HepG2 (cell line): ENCODE data around the gene TJP3. TPM values are rescaled to one million over a fixed set of nuclear protein-coding genes. Genes with fewer than 3 reads are reported as not detected.

ENCODE experiments used
- ATAC-seq: fragments of 200-7000 bp; cut with Tn5 transposase; 3 replicates; pipeline ENCODE4 v1.9.1; 2020; ENCODE audit warnings: mild to moderate bottlenecking, moderate library complexity
- BruUV-seq: library from RNA; stranded (reverse); fragments of 400-500 nt; replicated peaks from 2 replicates; lab custom pipeline; 2021; lab: Mats Ljungman, UMichigan
- CTCF ChIA-PET: fragments of 300-600 bp; formaldehyde crosslinking; extraction: SDS; loops from one replicate; lab custom pipeline; 2021; ENCODE audit warnings: low total read pairs, inconsistent platforms, low intra/inter-chr PET ratio; lab: Yijun Ruan, JAX
- POLR2A ChIA-PET: fragments of 350-600 bp; sonication (Branson Sonifier 250); formaldehyde crosslinking; loops from one replicate; lab custom pipeline; 2020; ENCODE audit warnings: antibody characterized with exemption, inconsistent platforms; lab: Yijun Ruan, JAX
- DNase-seq: peaks from one replicate; pipeline ENCODE4 v3.0.0-alpha.2; 2015; ENCODE audit warnings: low spot score
- FAIRE-seq: peaks from 3 replicates; lab custom pipeline; 2011; peaks lifted over from hg19 to GRCh38; lab: Jason Lieb, UNC
- H2AFZ ChIP-seq: one replicate; pipeline ENCODE4 v1.6.1; 2011; ENCODE audit warnings: low read length, inconsistent platforms
- H3K27ac ChIP-seq: fragments of 300-600 bp; 3 replicates; pipeline ENCODE4 v1.8.0; 2011; ENCODE audit warnings: mixed run types, mild to moderate bottlenecking, mixed read lengths, low read length, inconsistent platforms; ENCODE audit not compliant: insufficient read depth; ENCODE audit errors: extremely low read length
- H3K27me3 ChIP-seq, 2 experiments: fragments of 200-600 bp in 1 of 2; 2 replicates in 1 of 2; 3 replicates in 1 of 2; pipeline versions ENCODE4 v1.6.0 to v1.8.0; 2011; ENCODE audit warnings: low read length in 2 of 2, mild to moderate bottlenecking in 2 of 2, moderate library complexity in 2 of 2, inconsistent platforms in 1 of 2; ENCODE audit not compliant: insufficient read depth in 2 of 2, control insufficient read depth in 1 of 2
- H3K36me3 ChIP-seq, 2 experiments: fragments of 200-600 bp in 1 of 2; replicated peaks in 1 of 2; 2 replicates in 1 of 2; 3 replicates in 1 of 2; pipeline versions ENCODE4 v1.5.1 to v1.8.0; 2011; ENCODE audit warnings: low read length in 2 of 2, inconsistent platforms in 1 of 2; ENCODE audit not compliant: insufficient read depth in 2 of 2, control insufficient read depth in 1 of 2
- H3K4me1 ChIP-seq: 2 replicates; pipeline ENCODE4 v1.5.1; 2012; ENCODE audit warnings: low read length, inconsistent platforms; ENCODE audit not compliant: insufficient read depth
- H3K4me2 ChIP-seq: 2 replicates; pipeline ENCODE4 v1.6.0; 2011; ENCODE audit warnings: low read depth, low read length, inconsistent platforms
- H3K4me3 ChIP-seq, 3 experiments: fragments of 200-600 bp in 1 of 3; sonication (generic), shearing (Covaris generic) in 1 of 3; replicated peaks in 1 of 3; 2 replicates each; pipeline ENCODE4 v1.5.1; 2011 to 2016; ENCODE audit warnings: low read length in 3 of 3, inconsistent platforms in 2 of 3, low read depth in 2 of 3, mild to moderate bottlenecking in 2 of 3, control low read depth in 1 of 3, mixed read lengths in 1 of 3; ENCODE audit not compliant: insufficient read depth in 1 of 3
- H3K79me2 ChIP-seq: one replicate; pipeline ENCODE4 v1.6.1; 2011; ENCODE audit warnings: low read length, inconsistent platforms; ENCODE audit not compliant: insufficient read depth
- H3K9ac ChIP-seq: 2 replicates; pipeline ENCODE4 v1.6.0; 2011; ENCODE audit warnings: mild to moderate bottlenecking, low read depth, low read length, inconsistent platforms; ENCODE audit not compliant: insufficient read depth
- H3K9me3 ChIP-seq: 2 replicates; pipeline ENCODE4 v1.5.1; 2012; ENCODE audit warnings: mild to moderate bottlenecking, low read length
- H4K20me1 ChIP-seq: 2 replicates; pipeline ENCODE4 v1.6.0; 2011; ENCODE audit warnings: inconsistent platforms, mild to moderate bottlenecking, low read length, moderate library complexity; ENCODE audit not compliant: insufficient read depth
- AHDC1 ChIP-seq: sonication (generic); formaldehyde crosslinking; IDR thresholded peaks from 2 replicates; pipeline ENCODE4 v1.5.1; 2020; ENCODE audit warnings: mild to moderate bottlenecking, missing genetic modification reagents, borderline replicate concordance
- HMGXB4 ChIP-seq, 2 experiments: sonication (generic) in 1 of 2; formaldehyde crosslinking in 1 of 2; IDR thresholded peaks; 2 replicates each; pipeline versions ENCODE4 v1.4.0 to v1.6.1; 2018 to 2020; ENCODE audit warnings: missing genetic modification reagents in 2 of 2, borderline replicate concordance in 1 of 2, low read depth in 1 of 2, mild to moderate bottlenecking in 1 of 2, missing biosample characterization in 1 of 2
- HOXA7 ChIP-seq: sonication (generic); formaldehyde crosslinking; IDR thresholded peaks from 2 replicates; pipeline ENCODE4 v1.8.1; 2022; ENCODE audit warnings: mild to moderate bottlenecking, missing genetic modification reagents, moderate library complexity
- HOXD1 ChIP-seq: sonication (generic); formaldehyde crosslinking; IDR thresholded peaks from 2 replicates; pipeline ENCODE4 v1.5.0; 2020; ENCODE audit warnings: missing genetic modification reagents
- NFATC3 ChIP-seq: sonication (generic); formaldehyde crosslinking; IDR thresholded peaks from 2 replicates; pipeline ENCODE4 v1.5.1; 2020; ENCODE audit warnings: mild to moderate bottlenecking, missing genetic modification reagents
- PCBP2 ChIP-seq: fragments of 200-400 bp; formaldehyde crosslinking; optimal IDR thresholded peaks from 2 replicates; pipeline ENCODE3; 2018; ENCODE audit warnings: low read length, low read depth; ENCODE audit not compliant: poor library complexity, severe bottlenecking
- RFXANK ChIP-seq: IDR thresholded peaks from 2 replicates; pipeline ENCODE4 v1.6.1; 2016
- SIN3B ChIP-seq: fragments of 150-350 bp; IDR thresholded peaks from 2 replicates; pipeline ENCODE4 v1.6.1; 2014; ENCODE audit warnings: low read length
- SNAI1 ChIP-seq: sonication (generic); formaldehyde crosslinking; IDR thresholded peaks from 2 replicates; pipeline ENCODE4 v1.5.0; 2020; ENCODE audit warnings: mild to moderate bottlenecking, missing genetic modification reagents, borderline replicate concordance
- SSRP1 ChIP-seq: IDR thresholded peaks from 2 replicates; pipeline ENCODE4 v1.6.1; 2016; ENCODE audit warnings: control low read depth
- TMF1 ChIP-seq: sonication (generic); formaldehyde crosslinking; IDR thresholded peaks from 2 replicates; pipeline ENCODE4 v1.8.1; 2022; ENCODE audit warnings: low read depth, missing genetic modification reagents
- ZNF274 ChIP-seq: sonication (generic); formaldehyde crosslinking; IDR thresholded peaks from 2 replicates; pipeline ENCODE4 v1.5.1; 2020; ENCODE audit warnings: mild to moderate bottlenecking, missing genetic modification reagents
- ZNF431 ChIP-seq: sonication (generic); formaldehyde crosslinking; IDR thresholded peaks from 2 replicates; pipeline ENCODE4 v1.9.0; 2022; ENCODE audit warnings: missing genetic modification reagents, low read depth, mild to moderate bottlenecking, borderline replicate concordance
- ZNF614 ChIP-seq: IDR thresholded peaks from 2 replicates; pipeline ENCODE4 v1.6.1; 2018; ENCODE audit warnings: missing biosample characterization, missing genetic modification reagents, inconsistent platforms, borderline replicate concordance
- ZNF761 ChIP-seq: sonication (generic); formaldehyde crosslinking; conservative IDR thresholded peaks from 2 replicates; pipeline ENCODE4 v1.4.0; 2020; ENCODE audit warnings: mild to moderate bottlenecking, missing genetic modification reagents
- WGBS: methylation state at CpG from one replicate; pipeline ENCODE4 v1.1.6; 2017; ENCODE audit warnings: low lambda C conversion rate; 5-methylcytosine and 5-hydroxymethylcytosine counted together
- in situ Hi-C: cut with HindIII; loops from 2 replicates; pipeline ENCODE4 v1.10.0; 2017; ENCODE audit warnings: low pct_unique_long_range_greater_than_20kb; ENCODE audit not compliant: extremely low pct_ligation_motif_present
- intact Hi-C: fragments of 100-400 bp; cut with micrococcal nuclease; formaldehyde crosslinking; loops from one replicate; pipeline ENCODE4 v1.10.0; 2022; ENCODE audit not compliant: unreplicated experiment
- polyA plus RNA-seq, 8 experiments: library from polyadenylated mRNA; depleted of rRNA in 3 of 8; stranded (reverse) in 7 of 8; unstranded in 1 of 8; fragments of >200 nt; fragmentation: Illumina TruSeq in 4 of 8; extraction: Trizol in 4 of 8; gene quantifications; 2 replicates each; pipeline versions ENCODE4 v1.2.1 to v1.2.3, GENCODE V29; 2011 to 2016; ENCODE audit warnings: low read depth in 4 of 8, missing spikeins in 1 of 8, mixed read lengths in 1 of 8; ENCODE audit not compliant: insufficient read depth in 1 of 8
- total RNA-seq, 5 experiments: library from RNA; depleted of rRNA; stranded (reverse); fragments of >200 nt; fragmentation: Illumina TruSeq; extraction: Trizol; gene quantifications; 2 replicates each; pipeline ENCODE4 v1.2.3, GENCODE V29; 2016; ENCODE audit warnings: low read depth in 1 of 5

The TJP3 gene
- total and polyA plus RNA-seq, 2 of the 13 experiments (the other 11 are each of a cell fraction or from before 2014, with no cell fraction given) = 2.3 to 21.5 TPM

GRCh38 chr19:3665681-3666544, 42.3 kb upstream of the TJP3 start:
- CTCF ChIA-PET = interaction anchor here (0.8 to 1.5 kb wide), 2 partner anchors 35 to 40 kb away, joined by 5 to 16 read pairs; partner anchors contain the start of gene PIP5K1C
- no TSS peak for BruUV-seq
- Histone ChIP-seq H2AFZ (no peak overlapping the region), H3K4me2 (no peak overlapping the region), H3K36me3 (peaks cover 0 to 16% of the 10 kb centered on the region in 2 experiments; a peak in 4 of 5 replicates), H4K20me1 (no peaks in the 10 kb centered on the region), H3K27ac (no peak overlapping the region), H3K4me3 (no peak overlapping the region), H3K9me3 (no peaks in the 10 kb centered on the region), H3K9ac (no peak overlapping the region), H3K79me2 (no peaks in the 10 kb centered on the region), H3K27me3 (no peaks in the 10 kb centered on the region), H3K4me1 (peaks cover 21% of the 10 kb centered on the region)
- POLR2A ChIA-PET = no interaction called here
- intact Hi-C loops = loop anchor here (5.0 kb wide), 1 partner anchor 36 kb away; the partner anchor contains the start of gene PIP5K1C
- 64% methylated on average over 20 of the region's 40 CpGs for WGBS
- ATAC-seq = peak; percentile 64
- no peak for FAIRE-seq
- in situ Hi-C loops = no loop called here
- DNase-seq = peak; percentile 13
- TF ChIP-seq SIN3B (no peak), NFATC3 (CRISPR knock-in tag) (no peak), HOXD1 (no peak), RFXANK (CRISPR knock-in tag) (no peak), ZNF614 (CRISPR knock-in tag) (no peak), AHDC1 (CRISPR knock-in tag) (no peak), PCBP2 (no peak), ZNF274 (0 out of 2 replicates have a peak, but pooled peaks have one; percentile 23), ZNF431 (CRISPR knock-in tag) (no peak), ZNF761 (no peak), TMF1 (CRISPR knock-in tag) (no peak), SNAI1 (CRISPR knock-in tag) (no peak), SSRP1 (no peak), HOXA7 (CRISPR knock-in tag) (no peak), HMGXB4 (CRISPR knock-in tag; IDR thresholded peaks at IDR 0.05; ENCODE audit: borderline replicate concordance in 1 of 2, low read depth in 1 of 2) (0 out of 4 replicates have a peak, but pooled peaks of 1 of the 2 experiments have one; percentile 52)
